Stimulated activated memory B cell treated with anti-CD40 and anti-IgM and Interleukin-4, amounts not matched to agents 10 μg/mL and 1 μg/mL and 100 μg/mL, for 72 hours (primary cell): ENCODE results near the gene ARHGAP24.

Experiments
- ATAC-seq: fragments of 150-1000 bp; cut with Tn5 transposase; 2 replicates; pipeline ENCODE4 v1.10.0; 2021
- H3K27ac Mint-ChIP-seq: one replicate; pipeline ENCODE4 v1.8.0; 2022; ENCODE audit warnings: mild to moderate bottlenecking, mixed read lengths
- H3K27me3 Mint-ChIP-seq: one replicate; pipeline ENCODE4 v1.8.0; 2022; ENCODE audit warnings: mixed read lengths
- H3K36me3 Mint-ChIP-seq: one replicate; pipeline ENCODE4 v1.8.0; 2022; ENCODE audit warnings: mixed read lengths
- H3K4me1 Mint-ChIP-seq: one replicate; pipeline ENCODE4 v1.8.0; 2022; ENCODE audit warnings: mixed read lengths
- H3K4me3 Mint-ChIP-seq: one replicate; pipeline ENCODE4 v1.8.0; 2022; ENCODE audit warnings: mild to moderate bottlenecking, moderate library complexity, mixed read lengths
- H3K9me3 Mint-ChIP-seq: one replicate; pipeline ENCODE4 v1.8.0; 2022; ENCODE audit warnings: mixed read lengths

Gene ARHGAP24

DNA sequence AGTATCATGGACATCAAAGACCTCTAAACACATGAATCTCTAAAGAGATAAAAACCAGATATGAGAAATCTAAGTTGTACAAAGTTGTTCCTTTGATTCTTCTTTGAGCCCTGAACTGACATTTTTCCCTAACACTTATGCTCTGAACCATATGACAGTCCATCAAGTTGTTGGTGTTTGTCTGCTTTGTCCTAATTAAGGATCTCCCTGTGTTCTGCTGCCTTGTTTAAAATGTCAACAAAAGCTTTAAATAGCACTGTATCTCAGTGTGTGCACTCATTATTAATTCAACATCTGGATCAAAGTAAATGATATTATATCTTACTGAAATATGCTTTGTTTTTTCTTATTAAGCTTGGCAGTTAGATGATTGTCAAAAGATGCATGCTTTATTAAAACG, 563.1 kb downstream of the ARHGAP24 start:
- ATAC-seq = no peak
- Mint-ChIP-seq H3K27me3 (peaks cover 27% of the 10 kb centered on the region), H3K27ac (no peak overlapping the region)

GRCh38 chr4:86043755-86044592, 569.0 kb downstream of the ARHGAP24 start:
- no peak for ATAC-seq
- no peaks in the 10 kb centered on the region for H3K4me1 Mint-ChIP-seq
- no peak overlapping the region for H3K27ac Mint-ChIP-seq
- no peaks in the 10 kb centered on the region for H3K9me3 Mint-ChIP-seq
- H3K36me3 Mint-ChIP-seq = no peaks in the 10 kb centered on the region
- H3K4me3 Mint-ChIP-seq = no peak overlapping the region
- H3K27me3 Mint-ChIP-seq = no peaks in the 10 kb centered on the region

More for the DNA sequence above, 563.1 kb downstream of the ARHGAP24 start:
- no peaks in the 10 kb centered on the region for H3K9me3 Mint-ChIP-seq
- peaks cover 5% of the 10 kb centered on the region for H3K4me1 Mint-ChIP-seq
- no peak overlapping the region for H3K4me3 Mint-ChIP-seq
- H3K36me3 Mint-ChIP-seq = no peaks in the 10 kb centered on the region

DNA sequence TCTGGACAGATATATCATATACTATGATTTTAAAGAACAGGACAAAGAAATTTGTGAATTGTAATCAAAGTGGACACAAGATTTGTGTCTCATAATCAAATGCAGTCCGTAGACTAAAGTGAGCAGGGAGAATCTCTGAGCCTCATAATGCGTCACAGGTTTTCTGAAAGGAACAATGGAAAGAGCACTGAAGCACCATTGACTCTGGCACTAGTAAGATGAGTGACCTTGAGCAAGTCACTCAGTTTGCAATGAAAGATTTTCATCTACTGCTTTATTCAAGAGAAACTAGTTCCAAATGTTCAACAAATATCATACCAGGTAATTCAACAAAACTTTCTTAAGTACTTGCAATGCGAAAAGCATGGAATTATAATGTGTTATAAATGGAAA, 569.6 kb downstream of the ARHGAP24 start:
- Mint-ChIP-seq H3K27ac (no peak overlapping the region), H3K4me3 (no peak overlapping the region), H3K27me3 (no peaks in the 10 kb centered on the region), H3K36me3 (no peaks in the 10 kb centered on the region), H3K4me1 (no peaks in the 10 kb centered on the region), H3K9me3 (no peaks in the 10 kb centered on the region)
- ATAC-seq = no peak

- H3K27ac Mint-ChIP-seq = no peak overlapping the region
- H3K4me3 Mint-ChIP-seq = no peak overlapping the region
- ATAC-seq = no peak
- no peaks in the 10 kb centered on the region for H3K9me3 Mint-ChIP-seq
- H3K27me3 Mint-ChIP-seq = no peaks in the 10 kb centered on the region
- no peaks in the 10 kb centered on the region for H3K36me3 Mint-ChIP-seq
- H3K4me1 Mint-ChIP-seq = no peaks in the 10 kb centered on the region
Measured at GRCh38 chr4:86048426-86048825, 573.5 kb downstream of the ARHGAP24 start.

DNA sequence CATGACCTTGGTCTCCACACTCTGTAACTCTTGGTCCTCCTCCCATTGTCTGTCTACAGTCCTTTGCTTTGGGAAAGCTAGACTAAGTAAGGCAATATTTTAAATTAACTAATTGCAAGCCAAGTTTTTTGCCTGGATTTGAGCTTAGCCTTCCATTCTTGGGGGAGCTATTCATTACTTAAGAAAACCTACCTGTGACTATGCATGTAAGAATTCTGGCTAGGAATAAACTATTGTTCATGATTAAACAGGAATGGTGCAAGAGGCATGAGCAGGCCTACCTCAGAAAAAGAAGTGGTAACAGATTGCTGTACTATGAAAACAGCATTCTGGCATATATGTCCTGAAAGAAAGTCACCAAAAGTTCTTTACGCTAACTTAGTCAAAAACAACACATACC, 575.5 kb downstream of the ARHGAP24 start:
- Mint-ChIP-seq H3K36me3 (no peaks in the 10 kb centered on the region), H3K4me1 (no peaks in the 10 kb centered on the region), H3K27ac (no peak overlapping the region), H3K9me3 (no peaks in the 10 kb centered on the region), H3K4me3 (no peak overlapping the region), H3K27me3 (no peaks in the 10 kb centered on the region)
- no peak for ATAC-seq
